Stimulated activated CD8-positive, alpha-beta memory T cell treated with anti-CD3 and anti-CD28 coated beads, Interleukin-12 subunit alpha, Interleukin-12 subunit beta, amount 100 ng/mL, for 24 hours (primary cell): ENCODE results near the gene TIAM1.

Experiments
- DNase-seq: peaks from one replicate; pipeline ENCODE4 v3.0.0-alpha.2; 2020; ENCODE audit errors: extremely low read depth

The TIAM1 gene

DNA sequence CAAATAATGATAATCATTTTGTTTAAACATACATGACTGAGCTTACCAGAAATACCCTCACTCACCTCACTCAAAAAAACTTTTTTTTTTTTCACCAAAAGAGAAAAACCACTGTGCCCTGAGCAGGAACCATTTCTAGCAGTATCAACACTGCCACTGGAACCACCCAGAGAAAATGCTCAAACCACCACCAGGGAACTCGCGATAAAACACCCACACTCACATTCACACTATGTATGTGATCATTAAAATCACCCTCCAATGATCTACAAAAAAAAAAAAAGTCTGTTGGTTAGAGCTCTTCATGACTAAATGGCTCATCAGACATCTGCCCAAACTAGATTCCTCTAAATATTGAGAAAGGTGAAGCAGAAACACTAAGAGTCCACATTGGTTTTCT lies 11.5 kb downstream of the TIAM1 start:
- DNase-seq = no peak

GRCh38 chr21:31331231-31331630 lies 12.8 kb downstream of the TIAM1 start:
- DNase-seq = no peak

DNA sequence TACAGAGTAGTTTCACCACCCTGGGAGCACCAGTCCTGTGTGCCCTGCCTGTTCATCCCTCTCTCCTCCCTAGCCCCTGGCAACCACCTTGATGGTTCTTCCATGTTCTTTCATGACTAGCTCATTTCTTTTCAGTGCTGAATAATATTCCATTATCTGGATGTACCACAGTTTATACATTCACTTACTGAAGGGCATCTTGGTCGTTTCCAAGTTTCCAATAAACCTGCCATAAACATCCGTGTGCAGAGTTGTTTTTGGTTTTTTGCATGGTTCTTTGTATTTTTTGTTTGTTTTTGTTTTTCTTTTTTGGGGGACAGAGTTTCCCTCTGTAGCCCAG lies 13.9 kb downstream of the TIAM1 start:
- DNase-seq = no peak

DNA sequence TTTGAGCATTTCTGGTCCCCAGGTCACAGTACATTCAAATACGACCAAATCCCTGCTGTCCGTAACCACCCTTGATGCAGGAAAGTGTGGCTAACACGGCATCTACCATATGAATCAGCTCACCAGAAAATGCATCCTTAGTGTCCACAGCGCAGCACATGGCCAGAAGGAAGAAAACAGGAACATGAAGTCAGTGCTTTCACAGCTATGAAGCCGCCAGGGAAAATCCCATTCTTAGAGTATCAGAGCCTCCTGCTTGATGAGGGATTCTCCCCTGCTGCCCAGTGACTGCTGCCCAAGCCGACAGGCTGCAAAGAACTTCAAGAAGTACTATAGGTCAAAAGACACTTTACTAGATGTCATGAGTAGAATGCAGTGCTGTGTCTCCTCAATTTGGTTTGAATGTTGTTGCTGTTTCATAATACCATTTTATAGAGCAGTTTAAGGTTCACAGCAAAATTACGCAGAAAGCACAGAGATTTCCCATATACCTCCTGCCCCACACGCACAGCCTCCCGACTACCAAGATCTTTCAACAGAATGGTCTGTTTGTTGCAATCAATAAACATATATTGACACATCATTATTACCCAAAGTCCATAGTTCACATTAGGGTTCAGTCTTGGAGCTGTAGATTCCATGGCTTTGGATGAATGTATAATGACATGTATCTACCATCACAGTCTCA lies 14.5 kb downstream of the TIAM1 start:
- no peak for DNase-seq

DNA sequence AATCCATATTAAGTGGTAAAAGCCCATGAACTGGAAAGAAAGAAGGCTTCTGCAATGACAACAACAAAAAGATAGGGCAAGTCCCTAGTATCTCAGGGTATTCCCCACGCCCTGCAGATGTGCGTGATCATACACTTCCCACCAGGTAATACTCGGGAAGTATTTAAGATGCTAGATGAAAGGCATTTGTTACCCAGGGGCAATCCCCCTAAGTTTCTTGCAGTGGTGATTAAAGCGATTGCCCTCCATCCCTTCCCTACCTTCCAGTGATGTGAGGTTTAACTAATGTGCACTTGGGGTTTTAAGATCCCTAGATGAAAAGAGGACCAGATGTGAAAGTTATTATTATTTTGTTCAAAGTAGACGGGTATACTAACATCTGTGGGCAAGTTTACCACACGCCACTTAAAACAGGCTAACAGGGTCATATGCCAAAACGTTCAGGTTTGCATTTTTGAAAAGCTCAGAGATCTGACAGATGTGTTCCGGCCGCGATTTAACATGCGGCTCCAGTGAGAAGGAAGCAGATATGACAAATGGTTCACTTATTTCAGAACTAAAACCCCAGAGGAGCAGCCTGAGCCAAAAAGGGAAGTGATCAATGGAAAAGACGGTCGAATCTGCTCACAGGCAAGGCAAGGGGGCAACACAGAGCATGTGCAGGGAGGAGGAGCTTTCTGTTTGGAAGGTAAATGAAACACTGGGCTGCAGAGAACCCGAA lies 17.4 kb downstream of the TIAM1 start:
- no peak for DNase-seq

GRCh38 chr21:31318971-31319370 lies 25.1 kb downstream of the TIAM1 start:
- DNase-seq = no peak

DNA sequence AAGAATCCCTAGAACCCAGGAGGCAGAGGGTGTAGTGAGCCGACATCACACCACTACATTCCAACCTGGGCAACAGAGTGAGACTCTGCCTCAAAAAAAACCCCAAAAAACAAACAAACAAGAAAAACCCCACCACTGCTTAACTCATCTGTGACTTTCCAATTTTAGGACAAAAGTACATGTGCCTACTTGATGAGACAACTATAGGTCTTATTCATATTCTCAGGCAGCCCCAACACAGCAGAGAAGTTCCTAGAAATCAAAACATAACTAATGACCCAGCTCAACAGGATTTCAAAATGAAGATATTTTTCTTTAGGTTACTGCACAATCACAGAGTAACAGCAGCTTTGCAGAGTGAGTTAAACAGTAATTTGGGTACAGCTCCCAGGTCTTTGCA lies 26.4 kb downstream of the TIAM1 start:
- no peak for DNase-seq

- no peak for DNase-seq
These were observed 27.4 kb downstream of the TIAM1 start for GRCh38 chr21:31316488-31317169.

- no peak for DNase-seq
These were observed 28.0 kb downstream of the TIAM1 start for GRCh38 chr21:31316072-31316471.

GRCh38 chr21:31310750-31311149 lies 33.3 kb downstream of the TIAM1 start:
- no peak for DNase-seq

- DNase-seq = no peak
These were observed 35.5 kb downstream of the TIAM1 start for GRCh38 chr21:31308584-31308983.

DNA sequence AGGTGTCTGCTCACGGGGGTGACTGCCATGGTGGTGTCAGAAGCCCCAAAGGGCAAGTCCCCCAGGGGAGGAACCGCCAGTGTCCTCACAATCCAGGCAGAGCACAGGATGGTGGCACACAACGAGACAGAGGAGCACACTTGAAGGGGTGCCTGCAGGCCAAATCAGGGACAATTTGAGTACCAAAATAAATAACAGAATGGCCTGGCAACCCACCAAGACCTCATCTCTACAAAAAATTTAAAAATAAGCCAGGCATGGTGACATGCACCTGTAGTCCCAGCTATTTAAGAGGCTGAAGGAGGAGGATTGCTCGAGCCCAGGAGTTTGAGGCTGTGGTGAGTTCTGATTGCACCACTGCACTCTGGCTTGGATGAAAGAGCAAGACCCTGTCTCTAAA lies 38.2 kb downstream of the TIAM1 start:
- DNase-seq = no peak

GRCh38 chr21:31299291-31300147 lies 44.5 kb downstream of the TIAM1 start:
- DNase-seq = no peak

- DNase-seq = no peak
These were observed 45.3 kb downstream of the TIAM1 start for GRCh38 chr21:31298618-31299269.

GRCh38 chr21:31297806-31298205 lies 46.3 kb downstream of the TIAM1 start:
- no peak for DNase-seq

DNA sequence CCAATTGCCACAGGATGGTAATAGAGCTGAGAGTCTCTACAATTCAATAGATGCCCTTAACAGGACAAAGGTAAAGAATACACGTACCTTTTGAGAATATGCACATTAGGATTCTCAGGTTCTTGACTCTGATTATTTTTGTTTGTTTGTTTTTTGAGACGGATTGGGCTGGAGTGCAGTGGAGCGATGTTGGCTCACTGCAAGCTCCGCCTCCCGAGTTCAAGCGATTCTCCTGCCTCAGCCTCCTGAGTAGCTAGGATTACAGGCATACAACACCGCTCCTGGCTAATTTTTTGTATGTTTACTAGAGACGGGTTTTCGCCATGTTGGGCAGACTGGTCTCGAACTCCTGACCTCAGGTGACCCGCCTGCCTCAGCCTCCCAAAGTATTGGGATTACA lies 48.4 kb downstream of the TIAM1 start:
- DNase-seq = no peak

DNA sequence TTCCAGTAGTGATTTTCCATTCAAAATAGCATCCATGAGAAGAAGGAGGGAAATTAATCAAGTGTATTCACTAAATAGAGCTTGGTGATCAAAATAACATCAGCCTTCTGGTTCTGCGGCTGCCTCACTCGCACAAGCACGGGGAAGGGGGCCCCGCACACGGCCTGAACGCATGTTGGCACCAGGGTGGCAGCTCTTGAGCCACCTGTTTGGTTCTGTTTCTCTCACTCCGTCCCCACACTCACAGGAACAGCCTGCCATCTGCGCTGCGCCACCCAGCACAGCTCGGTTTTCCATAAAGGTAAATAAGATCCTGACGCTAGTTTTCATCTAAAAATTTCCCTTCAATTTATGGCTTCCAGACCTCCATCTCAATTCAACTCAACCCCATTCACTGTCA lies 49.4 kb downstream of the TIAM1 start:
- no peak for DNase-seq

- DNase-seq = peak; percentile 49
These were observed 50.1 kb downstream of the TIAM1 start for GRCh38 chr21:31293986-31294385.

- DNase-seq = no peak
These were observed 53.3 kb downstream of the TIAM1 start for GRCh38 chr21:31290765-31291164.

GRCh38 chr21:31289702-31290101 lies 54.4 kb downstream of the TIAM1 start:
- no peak for DNase-seq

GRCh38 chr21:31288191-31288590 lies 55.9 kb downstream of the TIAM1 start:
- no peak for DNase-seq

DNA sequence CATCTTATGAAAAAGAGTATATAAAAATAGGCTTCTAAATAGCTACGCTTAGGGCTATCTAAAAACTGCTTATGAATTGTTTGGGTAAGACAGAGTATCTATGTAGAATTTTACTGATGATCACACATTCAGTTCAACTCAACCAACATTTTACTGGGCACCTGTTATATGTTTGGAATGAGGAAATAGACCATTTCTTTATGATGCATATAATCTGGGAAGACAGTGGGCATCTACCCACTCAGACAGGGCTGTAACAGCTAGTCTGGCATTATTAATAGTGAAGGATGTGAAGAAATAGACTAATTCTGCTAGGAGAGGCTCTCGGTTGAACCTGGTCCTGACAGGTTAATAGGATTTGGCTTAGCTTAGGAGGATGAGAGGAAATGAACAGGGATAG lies 56.9 kb downstream of the TIAM1 start:
- no peak for DNase-seq
